ENCODE results near the gene ENKUR. TPM values are rescaled to one million over a fixed set of nuclear protein-coding genes. Genes with fewer than 3 reads are reported as not detected.

ENKUR gene
- total and polyA plus RNA-seq, 2 experiments from 2014 or later = 0.44 TPM; not detected in 1

GRCh38 chr10:25024528-25024927, 8.6 kb upstream of the ENKUR start:
- Histone ChIP-seq H3K27me3 (ENCODE audit: insufficient read depth) (no peaks in the 10 kb centered on the region), H3K4me3 (no peak overlapping the region), H2AFZ (no peak overlapping the region), H3K36me3 (ENCODE audit: insufficient read depth) (no peaks in the 10 kb centered on the region), H3K4me1 (ENCODE audit: insufficient read depth) (no peaks in the 10 kb centered on the region), H3K79me2 (replicated peaks; ENCODE audit: insufficient read depth) (no peaks in the 10 kb centered on the region), H3K27ac (ENCODE audit: low read depth) (no peak overlapping the region), H3F3A (replicated peaks; ENCODE audit: low read depth) (no peaks in the 10 kb centered on the region), H3K4me2 (no peak overlapping the region), H3K9me2 (ENCODE audit: insufficient read depth) (no peaks in the 10 kb centered on the region), H4K20me1 (replicated peaks; ENCODE audit: insufficient read depth) (no peaks in the 10 kb centered on the region)
- no peak overlapping the region for H3K4me3 Mint-ChIP-seq
- no peaks in the 10 kb centered on the region for H3K36me3 Mint-ChIP-seq (ENCODE audit: low read depth)
- TF ChIP-seq EZH2phosphoT487 (IDR thresholded peaks at IDR 0.05; ENCODE audit: unreplicated experiment) (no peak), ETS1 (IDR thresholded peaks at IDR 0.05) (no peak), ZNF462 (CRISPR knock-in tag; IDR thresholded peaks at IDR 0.05) (no peak), POLR2AphosphoS5 (IDR thresholded peaks at IDR 0.05; ENCODE audit: low read depth) (no peak), REST (IDR thresholded peaks at IDR 0.05; ENCODE audit: unreplicated experiment) (no peak), CTCF (conservative IDR thresholded peaks at IDR 0.05; ENCODE audit: low read depth in 2 of 2) (no peak), ZNF331 (CRISPR knock-in tag; IDR thresholded peaks at IDR 0.05; ENCODE audit: low read depth) (no peak), STAT1 (IDR thresholded peaks at IDR 0.05; ENCODE audit: unreplicated experiment) (no peak), ZNF114 (CRISPR knock-in tag; IDR thresholded peaks at IDR 0.05) (no peak), CREB1 (CRISPR knock-in tag; IDR thresholded peaks at IDR 0.05; ENCODE audit: low read depth) (no peak), JUNB (IDR thresholded peaks at IDR 0.05; ENCODE audit: unreplicated experiment) (no peak), EZH2 (IDR thresholded peaks at IDR 0.05; ENCODE audit: low read depth, unreplicated experiment) (no peak), NANOG (IDR thresholded peaks at IDR 0.05; ENCODE audit: borderline replicate concordance) (no peak)
- DNase-seq (ENCODE audit: low spot score) = no peak
- ATAC-seq = no peak
- no peaks in the 10 kb centered on the region for H3K27me3 Mint-ChIP-seq (ENCODE audit: insufficient read depth, low read depth, poor library complexity)
- no peaks in the 10 kb centered on the region for H3K9me3 Mint-ChIP-seq
- no peaks in the 10 kb centered on the region for H3K4me1 Mint-ChIP-seq
- H3K27ac Mint-ChIP-seq = no peak overlapping the region

All from GM23338 (cell line).